ENCODE measurements around the gene PRKCE.

DNA sequence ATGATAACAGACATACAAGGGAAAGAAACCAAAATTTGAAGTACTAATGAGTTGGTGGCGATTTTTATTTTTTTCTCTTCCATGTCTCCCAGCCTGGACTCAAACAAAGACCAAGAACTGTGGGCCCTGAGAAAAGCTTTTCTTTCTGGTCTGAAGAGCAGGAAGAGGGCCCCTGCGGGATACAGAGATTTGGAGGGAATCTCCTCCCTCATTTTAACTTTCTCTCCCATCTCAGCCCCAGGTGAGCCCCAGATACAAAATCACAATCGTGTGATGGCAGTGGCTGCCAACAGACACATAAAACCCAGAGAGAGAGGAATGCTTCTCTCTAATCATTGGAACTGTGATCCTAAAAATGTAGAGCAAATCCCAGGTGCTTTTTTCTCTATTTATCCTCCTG, 19.5 kb upstream of the PRKCE start:
- TF ChIP-seq, protein P1, sequence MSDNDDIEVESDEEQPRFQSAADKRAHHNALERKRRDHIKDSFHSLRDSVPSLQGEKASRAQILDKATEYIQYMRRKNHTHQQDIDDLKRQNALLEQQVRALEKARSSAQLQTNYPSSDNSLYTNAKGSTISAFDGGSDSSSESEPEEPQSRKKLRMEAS (IDR thresholded peaks at IDR 0.05), result no peak
- no peak for TF ChIP-seq RAD21 (IDR thresholded peaks at IDR 0.05)

All from liver (tissue), 2 donors.